A549 (cell line): ENCODE measurements around the gene GORASP2.

Experiments
- CTCF ChIP-seq: fragments of >200 bp; sonication (Bioruptor Twin); formaldehyde crosslinking; IDR thresholded peaks from 3 replicates; pipeline ENCODE4 v1.5.1; 2016
- EP300 ChIP-seq, 2 experiments: fragments of >200 bp; sonication (Bioruptor Twin); formaldehyde crosslinking; IDR thresholded peaks; 2 replicates in 1 of 2; 3 replicates in 1 of 2; pipeline ENCODE4 v1.6.1; 2016 to 2017
- MAFK ChIP-seq: fragments of 450-650 bp; IDR thresholded peaks from 2 replicates; pipeline ENCODE4 v1.6.1; 2014; ENCODE audit not compliant: partially characterized antibody
- POLR2A ChIP-seq: IDR thresholded peaks from 2 replicates; pipeline ENCODE4 v1.6.1; 2012; ENCODE audit warnings: mild to moderate bottlenecking, low read length
- RAD21 ChIP-seq, 2 experiments: fragments of >200 bp in 1 of 2; sonication (Bioruptor Twin) in 1 of 2; formaldehyde crosslinking in 1 of 2; IDR thresholded peaks in 1 of 2; conservative IDR thresholded peaks in 1 of 2; 2 replicates in 1 of 2; 3 replicates in 1 of 2; pipeline ENCODE4 v1.6.1; 2012 to 2018; ENCODE audit warnings: inconsistent platforms in 1 of 2
- RCOR1 ChIP-seq: fragments of 150-350 bp; IDR thresholded peaks from 2 replicates; pipeline ENCODE4 v1.6.1; 2014; ENCODE audit warnings: antibody characterized with exemption, low read length, low read depth

GRCh38 chr2:171016125-171016524 is 87.1 kb downstream of the GORASP2 start:
- no peak for TF ChIP-seq CTCF
- TF ChIP-seq MAFK = no peak
- TF ChIP-seq POLR2A = no peak
- TF ChIP-seq RCOR1 = no peak
- no peak for TF ChIP-seq EP300 (IDR thresholded peaks at IDR 0.05)
- no peak for TF ChIP-seq RAD21 (conservative IDR thresholded peaks at IDR 0.05 in 1 of 2, IDR thresholded peaks at IDR 0.05 in 1 of 2)
